ENCODE results near the gene EIF4E1B.

EIF4E1B gene

DNA sequence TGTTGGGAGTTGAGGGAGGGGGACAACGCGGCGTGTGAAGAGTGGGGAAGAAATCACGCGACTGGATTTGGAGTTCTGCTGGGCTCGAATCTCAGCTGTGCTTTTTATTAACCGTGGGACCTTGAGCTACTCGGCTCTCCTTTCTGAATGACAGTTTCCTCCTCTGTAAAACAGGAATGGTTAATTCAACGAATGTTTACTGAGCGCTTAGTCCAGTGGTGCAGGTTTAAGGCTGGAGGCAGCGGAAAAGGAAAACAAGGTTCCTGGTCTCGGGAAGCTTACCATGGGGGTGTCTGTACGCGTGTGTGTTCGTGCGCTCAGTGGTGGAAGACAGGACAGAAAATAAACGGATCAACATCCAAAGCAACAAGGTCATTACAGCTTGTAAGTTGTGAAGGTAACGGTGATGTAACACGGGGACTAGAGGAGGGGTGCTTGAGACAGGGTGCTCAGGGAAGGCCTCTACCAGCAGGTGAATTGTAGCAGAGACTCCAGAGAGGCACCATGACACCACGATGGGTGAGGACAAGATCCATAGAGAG, 277 bp downstream of the EIF4E1B start:
- no peak overlapping the region for H3K9ac ChIP-seq (ENCODE audit: low read length)
- H3K9me3 ChIP-seq (ENCODE audit: low read length), result no peaks in the 10 kb centered on the region

GRCh38 chr5:176631383-176632200, 1.1 kb downstream of the EIF4E1B start:
- Histone ChIP-seq H3K36me3 (ENCODE audit: insufficient read depth, low read length) (no peaks in the 10 kb centered on the region), H3K27me3 (ENCODE audit: control insufficient read depth in 1 of 2, insufficient read depth in 2 of 2, low read length in 2 of 2) (peaks cover 28 to 63% of the 10 kb centered on the region in 2 donors), H3K4me3 (ENCODE audit: low read depth in 1 of 2, low read length in 2 of 2) (no peak overlapping the region), H3K27ac (ENCODE audit: low read depth, low read length) (no peak overlapping the region), H3K9me3 (ENCODE audit: low read length) (no peaks in the 10 kb centered on the region), H3K9ac (ENCODE audit: low read length) (no peak overlapping the region), H3K4me1 (ENCODE audit: insufficient read depth, low read length) (no peaks in the 10 kb centered on the region)

More for the DNA sequence above, 277 bp downstream of the EIF4E1B start:
- H3K27me3 ChIP-seq (ENCODE audit: control insufficient read depth in 1 of 2, insufficient read depth in 2 of 2, low read length in 2 of 2), result peaks cover 28 to 65% of the 10 kb centered on the region in 2 donors
- H3K4me1 ChIP-seq (ENCODE audit: insufficient read depth, low read length), result no peaks in the 10 kb centered on the region
- H3K27ac ChIP-seq (ENCODE audit: low read depth, low read length), result no peak overlapping the region
- no peaks in the 10 kb centered on the region for H3K36me3 ChIP-seq (ENCODE audit: insufficient read depth, low read length)
- peak overlapping the region in 1 of 2 donors; percentile 43 for H3K4me3 ChIP-seq (ENCODE audit: low read depth in 1 of 2, low read length in 2 of 2)

DNA sequence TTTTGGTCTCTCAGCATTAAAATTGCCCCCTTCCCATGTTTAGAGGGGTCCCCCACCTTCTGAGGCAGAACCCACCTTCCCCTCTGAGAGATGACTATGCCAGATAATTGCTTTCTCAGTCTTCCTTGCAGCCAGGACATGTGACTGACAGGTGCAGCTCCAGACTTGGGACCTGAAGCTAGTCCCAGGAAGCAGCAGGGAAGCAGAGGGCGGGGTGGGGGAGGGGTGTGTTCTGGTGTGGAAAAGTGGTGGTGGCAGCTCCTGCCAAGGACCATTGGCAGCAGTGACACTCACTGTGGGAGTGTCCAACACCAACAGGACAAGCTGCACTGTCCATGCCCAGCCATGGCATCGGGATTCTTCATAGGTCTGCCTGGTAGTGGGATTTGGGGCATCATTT, 2.3 kb downstream of the EIF4E1B start:
- Histone ChIP-seq H3K27ac (ENCODE audit: low read depth, low read length) (no peak overlapping the region), H3K36me3 (ENCODE audit: insufficient read depth, low read length) (no peaks in the 10 kb centered on the region), H3K27me3 (ENCODE audit: control insufficient read depth in 1 of 2, insufficient read depth in 2 of 2, low read length in 2 of 2) (peaks cover 17 to 51% of the 10 kb centered on the region in 2 donors), H3K4me1 (ENCODE audit: insufficient read depth, low read length) (no peaks in the 10 kb centered on the region), H3K4me3 (ENCODE audit: low read depth in 1 of 2, low read length in 2 of 2) (no peak overlapping the region), H3K9ac (ENCODE audit: low read length) (no peak overlapping the region), H3K9me3 (ENCODE audit: low read length) (no peaks in the 10 kb centered on the region)

DNA sequence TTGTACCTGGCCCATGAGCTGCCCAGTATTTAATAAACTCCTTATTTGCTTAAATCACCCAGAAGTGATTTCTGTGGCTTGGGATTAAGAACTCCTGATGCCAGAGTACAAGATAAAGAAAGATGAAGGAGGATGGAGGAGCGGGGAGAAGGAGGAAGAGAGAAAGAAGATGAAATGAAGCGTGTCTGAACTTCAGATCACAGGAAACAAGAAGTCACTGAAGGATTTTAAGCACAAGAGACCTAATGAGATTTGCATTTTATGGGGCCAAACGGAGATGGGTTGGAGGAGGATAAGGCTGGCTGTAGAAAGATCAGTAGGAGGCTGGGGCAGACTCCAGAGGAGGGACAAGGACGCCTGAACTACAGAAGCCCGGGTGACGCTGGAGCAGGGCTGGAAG, 3.1 kb downstream of the EIF4E1B start:
- Histone ChIP-seq H3K36me3 (ENCODE audit: insufficient read depth, low read length) (no peaks in the 10 kb centered on the region), H3K9ac (ENCODE audit: low read length) (no peak overlapping the region), H3K27ac (ENCODE audit: low read depth, low read length) (no peak overlapping the region), H3K9me3 (ENCODE audit: low read length) (no peaks in the 10 kb centered on the region), H3K4me3 (ENCODE audit: low read depth in 1 of 2, low read length in 2 of 2) (no peak overlapping the region), H3K27me3 (ENCODE audit: control insufficient read depth in 1 of 2, insufficient read depth in 2 of 2, low read length in 2 of 2) (peaks cover 9 to 42% of the 10 kb centered on the region in 2 donors), H3K4me1 (ENCODE audit: insufficient read depth, low read length) (no peaks in the 10 kb centered on the region)

DNA sequence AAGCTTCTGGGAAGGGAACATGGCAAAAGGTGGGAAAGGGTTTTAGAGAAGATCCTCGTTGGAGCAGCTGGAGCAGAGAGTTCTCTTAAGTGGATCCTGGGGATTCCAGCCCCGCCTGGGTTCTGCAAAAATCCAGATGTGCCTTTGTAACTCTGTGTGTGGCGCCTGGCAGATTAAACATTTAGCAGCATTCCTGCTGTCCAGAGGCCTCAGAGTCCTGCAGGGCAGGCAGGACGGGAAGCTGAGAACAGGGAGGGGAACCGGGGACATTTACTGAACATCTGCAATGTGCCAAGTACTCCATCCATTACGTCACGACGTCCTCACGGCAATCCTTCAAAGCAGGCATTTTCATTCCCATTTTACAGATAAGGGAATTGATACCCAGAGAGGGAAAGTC, 6.0 kb downstream of the EIF4E1B start:
- Histone ChIP-seq H3K4me1 (ENCODE audit: insufficient read depth, low read length) (no peaks in the 10 kb centered on the region), H3K4me3 (ENCODE audit: low read depth in 1 of 2, low read length in 2 of 2) (no peak overlapping the region), H3K9ac (ENCODE audit: low read length) (no peak overlapping the region), H3K9me3 (ENCODE audit: low read length) (no peaks in the 10 kb centered on the region), H3K36me3 (ENCODE audit: insufficient read depth, low read length) (no peaks in the 10 kb centered on the region), H3K27ac (ENCODE audit: low read depth, low read length) (no peak overlapping the region), H3K27me3 (ENCODE audit: control insufficient read depth in 1 of 2, insufficient read depth in 2 of 2, low read length in 2 of 2) (peaks cover 0 to 15% of the 10 kb centered on the region in 2 donors)

- Histone ChIP-seq H3K4me1 (ENCODE audit: insufficient read depth, low read length) (no peaks in the 10 kb centered on the region), H3K9me3 (ENCODE audit: low read length) (no peaks in the 10 kb centered on the region), H3K27me3 (ENCODE audit: control insufficient read depth in 1 of 2, insufficient read depth in 2 of 2, low read length in 2 of 2) (peaks cover 0 to 12% of the 10 kb centered on the region in 2 donors), H3K36me3 (ENCODE audit: insufficient read depth, low read length) (no peaks in the 10 kb centered on the region), H3K27ac (ENCODE audit: low read depth, low read length) (no peak overlapping the region), H3K9ac (ENCODE audit: low read length) (no peak overlapping the region), H3K4me3 (ENCODE audit: low read depth in 1 of 2, low read length in 2 of 2) (no peak overlapping the region)
Measured at GRCh38 chr5:176637556-176637955, 7.1 kb downstream of the EIF4E1B start.

DNA sequence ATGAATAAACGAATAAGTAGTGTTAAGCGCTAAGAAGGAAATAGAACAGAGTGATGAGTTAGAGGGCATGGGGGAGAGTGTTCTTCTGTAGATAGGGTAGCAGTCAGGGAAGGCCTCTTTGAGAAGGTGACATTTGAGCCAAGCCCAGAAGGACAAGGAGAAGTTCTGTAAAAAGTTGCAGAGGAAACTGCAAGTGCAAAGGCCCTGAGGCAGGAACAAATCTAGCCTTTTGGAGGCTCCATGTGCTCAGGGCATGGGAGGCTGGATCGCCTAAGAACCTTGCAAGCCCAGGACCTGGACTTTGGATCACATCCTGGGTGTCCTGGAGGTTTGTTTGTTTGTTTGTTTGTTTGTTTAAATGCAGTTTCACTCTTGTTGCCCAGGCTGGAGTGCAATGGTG, 8.0 kb downstream of the EIF4E1B start:
- H3K9me3 ChIP-seq (ENCODE audit: low read length), result no peaks in the 10 kb centered on the region
- peaks cover 0 to 4% of the 10 kb centered on the region in 2 donors for H3K27me3 ChIP-seq (ENCODE audit: control insufficient read depth in 1 of 2, insufficient read depth in 2 of 2, low read length in 2 of 2)
- no peaks in the 10 kb centered on the region for H3K4me1 ChIP-seq (ENCODE audit: insufficient read depth, low read length)
- no peak overlapping the region for H3K4me3 ChIP-seq (ENCODE audit: low read depth in 1 of 2, low read length in 2 of 2)
- no peaks in the 10 kb centered on the region for H3K36me3 ChIP-seq (ENCODE audit: insufficient read depth, low read length)
- H3K27ac ChIP-seq (ENCODE audit: low read depth, low read length), result no peak overlapping the region
- H3K9ac ChIP-seq (ENCODE audit: low read length), result no peak overlapping the region

DNA sequence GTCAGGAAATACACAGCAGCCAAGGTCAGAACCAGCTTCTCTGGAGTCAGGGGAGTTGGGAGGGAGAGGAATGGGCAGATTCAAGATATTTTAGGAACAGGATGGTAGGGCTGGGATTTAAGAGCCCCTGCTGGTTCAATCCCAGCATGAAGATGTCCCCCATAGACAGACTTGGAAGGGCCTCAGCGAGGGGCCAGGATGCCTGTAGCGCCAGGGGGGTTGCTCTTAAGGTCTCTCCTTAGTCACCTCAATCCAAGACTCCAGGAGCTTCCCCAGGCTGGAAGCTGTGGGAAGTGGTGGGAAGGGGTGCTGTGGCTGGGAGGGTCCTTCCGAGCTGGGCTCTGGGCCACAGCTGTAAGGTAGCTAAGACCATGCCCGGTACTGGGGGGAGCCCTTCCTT, 8.7 kb downstream of the EIF4E1B start:
- Histone ChIP-seq H3K4me1 (ENCODE audit: insufficient read depth, low read length) (no peaks in the 10 kb centered on the region), H3K9ac (ENCODE audit: low read length) (no peak overlapping the region), H3K36me3 (ENCODE audit: insufficient read depth, low read length) (no peaks in the 10 kb centered on the region), H3K27me3 (ENCODE audit: control insufficient read depth in 1 of 2, insufficient read depth in 2 of 2, low read length in 2 of 2) (no peaks in the 10 kb centered on the region), H3K27ac (ENCODE audit: low read depth, low read length) (no peak overlapping the region), H3K9me3 (ENCODE audit: low read length) (no peaks in the 10 kb centered on the region), H3K4me3 (ENCODE audit: low read depth in 1 of 2, low read length in 2 of 2) (no peak overlapping the region)

DNA sequence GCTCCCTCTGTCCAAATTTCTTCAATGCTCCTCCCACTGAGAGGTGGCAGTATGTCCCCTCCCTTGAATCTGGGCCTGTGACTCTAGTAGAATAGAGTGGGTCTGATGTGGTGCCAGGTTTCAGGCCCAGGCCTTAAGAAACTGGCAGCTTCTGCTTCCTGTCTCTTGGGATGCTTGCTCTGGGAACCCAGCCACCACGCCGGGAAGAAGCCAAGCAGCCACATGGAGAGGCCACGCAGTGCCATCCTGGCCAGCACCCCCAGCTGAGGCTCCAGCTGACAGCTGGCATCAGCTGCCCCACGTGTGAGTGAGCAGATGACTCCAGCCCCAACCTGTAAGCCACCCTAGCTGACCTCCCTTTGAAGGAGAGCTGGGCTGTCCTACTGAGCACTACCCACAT, 9.5 kb downstream of the EIF4E1B start:
- Histone ChIP-seq H3K9ac (ENCODE audit: low read length) (no peak overlapping the region), H3K27ac (ENCODE audit: low read depth, low read length) (no peak overlapping the region), H3K9me3 (ENCODE audit: low read length) (no peaks in the 10 kb centered on the region), H3K36me3 (ENCODE audit: insufficient read depth, low read length) (no peaks in the 10 kb centered on the region), H3K27me3 (ENCODE audit: control insufficient read depth in 1 of 2, insufficient read depth in 2 of 2, low read length in 2 of 2) (no peaks in the 10 kb centered on the region), H3K4me3 (ENCODE audit: low read depth in 1 of 2, low read length in 2 of 2) (no peak overlapping the region), H3K4me1 (ENCODE audit: insufficient read depth, low read length) (no peaks in the 10 kb centered on the region)

DNA sequence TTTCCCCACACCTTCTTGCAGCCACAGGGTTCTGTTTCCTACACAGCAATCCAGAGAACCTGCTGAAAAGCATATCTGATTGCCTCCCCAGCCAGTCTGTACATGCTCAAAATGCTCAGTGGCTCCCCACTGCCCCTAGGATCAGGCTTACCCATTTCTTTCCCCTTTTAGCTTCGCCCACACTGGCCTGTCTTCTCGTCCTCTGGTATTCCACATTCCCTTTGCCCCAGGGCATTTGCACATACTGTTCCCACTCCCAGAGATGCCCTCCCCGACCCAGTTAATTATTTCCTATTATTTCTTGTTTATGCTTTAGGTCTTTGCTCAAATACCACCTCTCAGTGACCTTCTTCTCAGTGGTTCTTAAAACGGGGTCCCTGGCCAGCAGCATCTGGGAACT, 10.1 kb downstream of the EIF4E1B start:
- Histone ChIP-seq H3K4me1 (ENCODE audit: insufficient read depth, low read length) (no peaks in the 10 kb centered on the region), H3K27ac (ENCODE audit: low read depth, low read length) (no peak overlapping the region), H3K4me3 (ENCODE audit: low read depth in 1 of 2, low read length in 2 of 2) (no peak overlapping the region), H3K36me3 (ENCODE audit: insufficient read depth, low read length) (no peaks in the 10 kb centered on the region), H3K9ac (ENCODE audit: low read length) (no peak overlapping the region), H3K27me3 (ENCODE audit: control insufficient read depth in 1 of 2, insufficient read depth in 2 of 2, low read length in 2 of 2) (no peaks in the 10 kb centered on the region), H3K9me3 (ENCODE audit: low read length) (no peaks in the 10 kb centered on the region)

- no peaks in the 10 kb centered on the region for H3K36me3 ChIP-seq (ENCODE audit: insufficient read depth, low read length)
Measured at GRCh38 chr5:176642675-176643490, 12.4 kb downstream of the EIF4E1B start.

More at GRCh38 chr5:176642675-176643490, 12.4 kb downstream of the EIF4E1B start:
- Histone ChIP-seq H3K9ac (ENCODE audit: low read length) (no peak overlapping the region), H3K4me1 (ENCODE audit: insufficient read depth, low read length) (peaks cover 5% of the 10 kb centered on the region), H3K4me3 (ENCODE audit: low read depth in 1 of 2, low read length in 2 of 2) (no peak overlapping the region), H3K27me3 (ENCODE audit: control insufficient read depth in 1 of 2, insufficient read depth in 2 of 2, low read length in 2 of 2) (no peaks in the 10 kb centered on the region), H3K9me3 (ENCODE audit: low read length) (no peaks in the 10 kb centered on the region), H3K27ac (ENCODE audit: low read depth, low read length) (no peak overlapping the region)
